ENCODE results near the gene ARHGAP40.

ARHGAP40 gene

DNA sequence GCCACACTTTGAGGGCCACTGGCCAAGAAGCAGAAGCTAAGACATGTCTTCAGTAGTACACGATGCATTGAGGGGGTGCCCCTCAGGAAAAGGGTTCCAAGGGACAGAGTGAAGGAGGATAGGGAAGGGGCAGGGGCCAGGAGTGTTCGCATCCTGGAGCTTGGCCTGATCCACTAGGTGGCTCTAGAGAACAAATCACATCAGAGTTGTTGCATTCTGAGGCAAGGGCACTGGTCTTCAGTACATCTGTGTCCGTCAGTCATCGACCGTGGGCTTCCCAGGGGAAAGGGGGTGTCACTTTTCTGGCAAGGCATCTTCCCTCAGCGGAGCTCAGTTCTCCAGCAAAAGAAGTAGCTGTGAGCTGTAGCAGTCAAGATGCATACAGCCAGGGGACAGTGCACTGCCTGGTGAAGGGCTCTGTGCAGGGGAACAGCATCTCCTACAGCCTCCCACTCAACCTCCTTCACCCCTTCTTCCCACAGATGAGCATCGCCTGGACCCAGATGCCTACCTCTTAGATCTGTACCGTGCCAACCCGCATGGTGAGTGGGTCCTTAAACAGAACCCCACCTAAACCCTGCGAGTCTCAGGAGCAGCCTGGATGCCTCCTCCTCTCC lies 47.8 kb downstream of the ARHGAP40 start:
- no peak for DNase-seq (ENCODE audit: low read depth in 4 of 4, low spot score in 1 of 4)

DNA sequence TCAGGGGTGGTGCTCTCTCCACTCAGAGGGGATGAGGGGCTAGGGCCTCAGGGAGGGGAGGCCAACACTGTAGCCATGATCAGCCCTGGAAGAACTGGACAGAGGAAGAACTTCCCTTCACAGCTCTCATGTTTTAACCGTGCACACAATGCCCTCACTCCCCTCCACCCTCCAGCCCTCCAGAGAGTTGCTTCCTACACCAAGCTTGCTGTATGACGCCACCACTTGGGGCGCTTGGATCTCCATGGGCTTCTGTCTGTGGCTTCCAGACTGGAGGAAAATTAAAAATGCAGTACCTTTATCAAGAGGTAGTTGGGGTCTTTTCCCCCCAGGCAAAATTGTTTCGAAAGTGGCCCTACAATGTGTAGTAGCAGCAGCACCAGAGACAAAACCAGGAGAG lies 48.4 kb downstream of the ARHGAP40 start:
- no peak for DNase-seq (ENCODE audit: low read depth in 4 of 4, low spot score in 1 of 4)

DNA sequence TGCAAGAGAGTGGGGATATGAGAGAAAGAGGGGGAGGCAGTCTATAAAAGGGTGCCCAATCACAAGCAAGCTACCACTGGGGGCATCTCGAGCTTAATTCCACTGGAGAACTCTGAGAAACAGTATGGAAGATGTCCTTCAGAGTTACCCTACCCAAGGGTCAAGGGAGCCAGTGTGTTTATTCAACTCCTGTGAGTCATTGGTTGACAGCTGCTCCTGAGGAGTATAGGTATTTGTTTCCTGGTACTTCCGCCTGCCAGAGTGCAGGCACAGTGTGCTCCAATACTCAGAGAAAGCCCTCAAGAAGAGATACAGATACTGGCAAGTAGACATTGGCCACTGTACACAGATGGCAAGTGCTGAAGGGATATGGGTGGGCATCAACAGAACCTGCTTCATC lies 49.5 kb downstream of the ARHGAP40 start:
- no peak for DNase-seq (ENCODE audit: low read depth in 4 of 4, low spot score in 1 of 4)

- no peak for DNase-seq (ENCODE audit: low read depth in 4 of 4, low spot score in 1 of 4)
Observed at GRCh38 chr20:38651562-38651961, 50.0 kb downstream of the ARHGAP40 start.

DNA sequence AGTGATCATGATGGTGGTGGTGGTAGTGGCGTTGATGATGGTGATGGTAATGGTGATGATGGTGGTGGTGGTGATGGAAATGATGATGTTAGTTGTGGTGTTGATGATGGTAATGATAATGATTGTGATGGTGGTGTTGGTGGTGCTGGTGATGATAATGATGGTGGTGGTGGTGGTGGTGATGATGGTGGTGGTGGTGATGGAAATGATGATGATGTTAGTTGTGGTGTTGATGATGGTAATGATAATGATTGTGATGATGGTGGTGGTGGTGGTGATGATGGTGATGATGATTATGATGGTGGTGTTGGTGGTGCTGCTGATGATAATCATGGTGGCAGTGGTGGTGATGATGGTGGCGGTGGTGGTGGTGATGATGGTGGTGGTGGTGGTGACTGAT lies 51.4 kb downstream of the ARHGAP40 start:
- DNase-seq (ENCODE audit: low read depth in 4 of 4, low spot score in 1 of 4): no peak

DNA sequence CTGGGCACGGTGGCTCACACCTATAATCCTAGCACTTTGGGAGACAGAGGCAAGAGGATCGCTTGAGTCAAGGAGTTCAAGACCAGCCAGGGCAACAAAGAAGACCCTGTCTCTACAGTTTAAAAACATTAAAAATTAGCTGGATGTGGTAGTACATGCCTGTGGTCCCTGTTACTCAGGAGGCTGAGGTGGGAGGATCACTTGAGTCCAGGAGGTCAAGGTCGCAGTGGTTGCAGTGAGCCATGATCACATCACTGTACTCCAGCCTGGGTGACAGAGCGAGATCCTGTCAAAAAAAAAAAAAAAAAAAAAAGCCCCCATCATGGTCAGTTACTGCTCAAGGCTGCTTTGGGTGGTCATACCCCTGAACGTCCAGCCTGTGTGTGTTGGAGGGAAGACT lies 55.8 kb downstream of the ARHGAP40 start:
- DNase-seq (ENCODE audit: low read depth in 4 of 4, low spot score in 1 of 4): no peak

GRCh38 chr20:38658879-38659596 lies 57.4 kb downstream of the ARHGAP40 start:
- no peak for DNase-seq (ENCODE audit: low read depth in 4 of 4, low spot score in 1 of 4)

GRCh38 chr20:38659597-38659880 lies 57.9 kb downstream of the ARHGAP40 start:
- DNase-seq (ENCODE audit: low read depth in 4 of 4, low spot score in 1 of 4): no peak

GRCh38 chr20:38660429-38660828 lies 58.8 kb downstream of the ARHGAP40 start:
- DNase-seq (ENCODE audit: low read depth in 4 of 4, low spot score in 1 of 4): no peak

GRCh38 chr20:38663660-38664059 lies 62.1 kb downstream of the ARHGAP40 start:
- no peak for DNase-seq (ENCODE audit: low read depth in 4 of 4, low spot score in 1 of 4)

DNA sequence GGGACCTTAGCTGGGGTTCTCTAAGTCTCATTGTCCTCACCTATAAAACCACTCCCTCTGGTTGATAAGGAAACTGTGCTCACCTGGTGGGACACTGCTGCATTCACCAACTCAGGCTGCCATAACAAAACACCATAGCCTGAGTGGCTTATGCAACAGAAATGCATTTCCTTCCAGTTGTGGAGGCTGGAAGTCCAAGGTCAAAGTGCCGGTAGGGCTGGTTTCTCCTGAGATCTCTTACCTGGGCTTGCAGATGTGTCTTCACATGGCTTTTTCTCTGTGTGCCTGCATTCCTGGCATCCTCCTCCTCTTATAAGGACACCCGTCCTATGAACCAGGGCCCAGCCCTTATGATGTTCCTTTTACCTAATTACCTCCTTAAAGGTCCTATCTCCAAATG lies 62.7 kb downstream of the ARHGAP40 start:
- no peak for DNase-seq (ENCODE audit: low read depth in 4 of 4, low spot score in 1 of 4)

GRCh38 chr20:38665094-38665493 lies 63.5 kb downstream of the ARHGAP40 start:
- DNase-seq (ENCODE audit: low read depth in 4 of 4, low spot score in 1 of 4): no peak

- DNase-seq (ENCODE audit: low read depth in 4 of 4, low spot score in 1 of 4): no peak
Observed at GRCh38 chr20:38665506-38666285, 64.1 kb downstream of the ARHGAP40 start.

DNA sequence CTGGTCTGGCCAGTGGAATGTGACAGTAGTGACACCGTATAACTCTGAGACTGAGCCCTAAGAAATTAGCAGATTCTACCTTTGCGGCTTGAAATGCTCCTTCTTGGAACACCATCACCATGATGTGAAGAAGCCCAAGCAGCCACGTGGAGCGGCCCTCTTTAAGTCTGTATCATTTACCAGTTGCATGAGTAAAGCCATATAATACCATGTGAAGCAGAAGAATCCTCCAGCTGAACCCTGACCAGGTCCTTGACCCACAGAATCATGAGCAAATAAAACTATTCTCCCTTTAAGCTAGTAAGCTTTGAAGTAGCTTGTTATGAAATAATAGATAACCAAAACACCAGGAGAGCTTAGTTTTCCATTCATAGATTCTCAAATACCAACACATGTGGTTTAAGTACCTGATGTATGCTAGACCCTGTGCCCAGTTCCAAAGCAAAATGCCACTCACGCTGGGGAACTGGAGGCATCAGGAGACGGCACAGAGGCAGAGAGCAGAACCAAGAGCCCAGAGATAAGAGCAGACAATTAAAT lies 65.9 kb downstream of the ARHGAP40 start:
- DNase-seq (ENCODE audit: low read depth in 4 of 4, low spot score in 1 of 4): no peak

DNA sequence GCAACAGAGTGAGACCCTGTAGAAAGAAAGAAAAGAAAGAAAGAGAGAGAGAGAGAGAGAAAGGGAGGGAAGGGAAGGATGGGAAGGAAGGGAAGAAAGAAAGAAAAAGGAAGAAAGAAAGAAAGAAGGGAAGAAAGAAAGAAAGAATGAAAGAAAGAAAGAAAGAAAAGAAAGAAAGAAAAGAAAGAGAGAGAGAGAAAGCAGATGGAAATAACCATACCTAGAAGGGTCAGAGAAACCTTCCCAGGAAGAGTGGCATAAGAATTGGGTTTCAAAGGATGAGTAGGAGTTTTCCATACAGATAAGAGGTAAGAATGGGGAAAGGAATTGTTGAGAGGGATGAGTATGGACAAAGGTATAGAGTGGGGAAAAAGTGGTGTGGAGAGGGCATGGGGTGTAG lies 68.1 kb downstream of the ARHGAP40 start:
- DNase-seq (ENCODE audit: low read depth in 4 of 4, low spot score in 1 of 4): no peak

DNA sequence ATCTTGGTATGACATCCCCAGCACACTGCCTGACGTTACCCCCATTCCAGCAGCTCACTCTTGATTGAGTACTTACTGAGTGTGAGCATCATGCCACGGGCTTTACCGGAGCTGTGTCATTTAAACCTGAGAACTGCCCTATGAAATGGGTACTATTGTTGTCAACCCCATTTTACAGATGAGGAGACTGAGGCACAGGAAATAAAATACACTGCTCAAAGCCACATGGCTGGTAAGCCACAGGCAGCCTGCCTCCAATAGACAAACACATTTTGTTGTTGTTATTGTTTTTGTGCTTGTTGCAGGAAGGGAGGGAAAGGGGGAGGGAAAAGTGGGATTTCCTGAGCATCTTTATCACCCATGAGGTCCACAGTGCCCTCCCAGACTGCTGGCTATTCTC lies 69.2 kb downstream of the ARHGAP40 start:
- no peak for DNase-seq (ENCODE audit: low read depth in 4 of 4, low spot score in 1 of 4)

GRCh38 chr20:38671186-38671585 lies 69.6 kb downstream of the ARHGAP40 start:
- no peak for DNase-seq (ENCODE audit: low read depth in 4 of 4, low spot score in 1 of 4)

GRCh38 chr20:38671701-38672292 lies 70.2 kb downstream of the ARHGAP40 start:
- no peak for DNase-seq (ENCODE audit: low read depth in 4 of 4, low spot score in 1 of 4)

GRCh38 chr20:38672504-38672903 lies 70.9 kb downstream of the ARHGAP40 start:
- DNase-seq (ENCODE audit: low read depth in 4 of 4, low spot score in 1 of 4): no peak

DNA sequence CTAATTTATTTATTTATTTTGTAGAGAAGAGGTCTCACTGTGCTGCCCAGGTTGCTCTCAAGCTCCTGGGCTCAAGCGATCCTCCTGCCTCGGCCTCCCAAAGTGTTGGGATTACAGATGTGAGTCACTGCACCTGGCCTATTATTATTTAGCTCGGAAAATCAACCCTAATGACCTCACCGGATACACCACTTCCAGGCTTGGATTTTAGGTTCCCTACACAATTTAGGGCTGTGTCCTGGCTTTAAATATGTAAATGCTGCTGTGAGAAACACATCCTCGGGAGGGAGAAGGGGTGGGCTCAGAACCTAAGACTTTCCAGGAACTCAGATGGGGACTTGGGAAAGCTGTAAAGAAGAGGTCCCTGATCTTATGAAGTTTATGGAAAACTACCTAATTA lies 71.7 kb downstream of the ARHGAP40 start:
- DNase-seq (ENCODE audit: low read depth in 4 of 4, low spot score in 1 of 4): no peak

DNA sequence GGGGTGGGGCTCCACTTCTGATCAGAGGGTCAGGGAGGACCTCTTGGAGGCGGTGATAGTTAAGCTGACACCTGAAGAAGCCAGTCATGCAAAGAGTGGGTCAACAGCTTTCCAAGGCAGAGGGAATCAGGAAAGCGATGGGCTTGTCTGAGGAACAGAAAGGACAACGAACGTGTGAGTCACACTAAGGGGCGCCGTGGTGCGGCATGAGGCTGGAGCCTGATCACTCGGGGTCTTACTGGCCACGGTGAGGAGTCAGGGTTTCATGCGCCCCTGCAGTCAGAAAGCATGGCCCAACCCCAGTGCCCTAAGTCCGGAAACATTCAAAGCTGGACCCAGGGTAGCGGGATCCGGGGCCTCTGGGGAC lies 72.1 kb downstream of the ARHGAP40 start:
- no peak for DNase-seq (ENCODE audit: low read depth in 4 of 4, low spot score in 1 of 4)
